Transverse colon (tissue), 4 donors: Measurements from ENCODE around the gene TCEANC. TPM values are rescaled to one million over a fixed set of nuclear protein-coding genes. Genes with fewer than 3 reads are reported as not detected.
"Not testable (repeated sequence)": the region's sequence is repeated elsewhere in the genome, so short reads cannot be mapped to it uniquely, and the experiment has no call there.

Experiments
- DNase-seq: peaks from one replicate; pipeline ENCODE4 v3.0.0-alpha.2; 2019
- H3K27ac ChIP-seq, 4 donors: fragments of 200-600 bp; sonication (generic); 2 replicates each; pipeline ENCODE4 v1.5.1; 2016 to 2018; ENCODE audit warnings: inconsistent platforms in 4 of 4
- H3K27me3 ChIP-seq: fragments of 200-600 bp; sonication (generic); 2 replicates; pipeline ENCODE4 v1.5.1; 2017; ENCODE audit warnings: inconsistent platforms
- H3K36me3 ChIP-seq, 4 donors: fragments of 200-600 bp; sonication (generic); 2 replicates each; pipeline ENCODE4 v1.5.1; 2017 to 2019; ENCODE audit warnings: inconsistent platforms in 4 of 4
- H3K4me1 ChIP-seq, 4 donors: fragments of 200-600 bp; sonication (generic); 2 replicates each; pipeline ENCODE4 v1.5.1; 2017 to 2020; ENCODE audit warnings: inconsistent platforms in 4 of 4
- H3K4me3 ChIP-seq, 4 donors: fragments of 200-600 bp; sonication (generic); 1 replicate in 1 of 4; 2 replicates in 3 of 4; pipeline versions ENCODE4 v1.5.1 to v1.6.1; 2017 to 2019; ENCODE audit warnings: inconsistent platforms in 4 of 4
- H3K9me3 ChIP-seq, 2 donors: fragments of 200-600 bp; sonication (generic); 2 replicates each; pipeline ENCODE4 v1.5.1; 2017 to 2019; ENCODE audit warnings: inconsistent platforms in 2 of 2
- EP300 ChIP-seq: sonication (generic); formaldehyde crosslinking; IDR thresholded peaks from one replicate; pipeline ENCODE4 v1.6.1; 2017; ENCODE audit warnings: antibody characterized with exemption, low read depth
- POLR2A ChIP-seq: fragments of 450-650 bp; IDR thresholded peaks from one replicate; pipeline ENCODE4 v1.6.1; 2016; ENCODE audit warnings: antibody characterized with exemption, mild to moderate bottlenecking, moderate library complexity
- POLR2AphosphoS5 ChIP-seq, 3 donors: sonication (generic); formaldehyde crosslinking; IDR thresholded peaks; one replicate each; pipeline ENCODE4 v1.6.1; 2016; ENCODE audit warnings: antibody characterized with exemption in 3 of 3
- WGBS, 2 donors: methylation state at CpG; one replicate each; pipeline ENCODE4 v1.1.5; 2018; ENCODE audit warnings: low coverage in 1 of 2; 5-methylcytosine and 5-hydroxymethylcytosine counted together
- in situ Hi-C, 4 donors: fragments of 200-750 bp; cut with MboI; loops; one replicate each; pipeline versions ENCODE4 v1.15.0 to v1.15.1; 2017; ENCODE audit warnings: low sequenced_read_pairs in 3 of 4, low pct_ligation_motif_present in 1 of 4, low pct_unique_long_range_greater_than_20kb in 1 of 4
- intact Hi-C: fragments of 100-400 bp; cut with DNase I; formaldehyde crosslinking; loops from one replicate; pipeline ENCODE4 v1.15.1; 2023; ENCODE audit warnings: low total_unique reads
- total RNA-seq, 4 donors: library from RNA; depleted of rRNA; stranded (reverse); fragments of >200 nt; gene quantifications; one replicate each; pipeline ENCODE4 v1.1.0, GENCODE V29; 2016
- TF ChIP-seq, protein P1 (sequence below), 5 experiments: fragments of 200-600 bp in 3 of 5; fragments of 450-650 bp in 2 of 5; sonication (generic) in 3 of 5; IDR thresholded peaks; 1 replicate in 2 of 5; 2 replicates in 3 of 5; pipeline ENCODE4 v1.5.1; 2016 to 2017; ENCODE audit warnings: antibody characterized with exemption in 5 of 5, inconsistent platforms in 3 of 5, mild to moderate bottlenecking in 2 of 5, moderate library complexity in 1 of 5

Gene TCEANC
- total RNA-seq, 4 donors from 2014 or later = 0.20 to 9.1 (median 3.7) TPM

DNA sequence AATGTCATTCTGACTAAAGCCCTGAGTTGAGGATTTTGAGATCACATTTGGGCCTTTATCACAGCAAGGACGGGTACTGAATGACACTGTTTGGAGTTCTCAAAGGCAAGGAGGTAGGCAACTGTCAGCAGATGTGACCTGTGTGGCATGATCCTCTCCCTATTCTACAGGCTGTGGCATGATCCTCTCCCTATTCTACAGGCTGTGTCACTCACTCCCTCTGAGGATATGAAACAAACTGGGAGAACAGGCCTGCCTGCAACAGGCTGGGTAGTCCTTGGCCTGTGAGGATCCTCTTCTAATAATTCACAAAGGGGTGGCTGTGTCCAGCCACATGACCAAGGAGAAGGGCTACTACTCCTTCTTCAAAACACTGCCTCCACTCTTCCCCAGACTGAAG lies 14.9 kb upstream of the TCEANC start:
- no peak for DNase-seq
- Histone ChIP-seq H3K36me3 (no peaks in the 10 kb centered on the region), H3K27me3 (no peaks in the 10 kb centered on the region), H3K4me1 (no peaks in the 10 kb centered on the region), H3K4me3 (no peak overlapping the region), H3K9me3 (no peaks in the 10 kb centered on the region), H3K27ac (no peak overlapping the region)
- TF ChIP-seq POLR2AphosphoS5 (IDR thresholded peaks at IDR 0.05) (no peak), EP300 (no peak), POLR2A (no peak)
- TF ChIP-seq, protein P1, sequence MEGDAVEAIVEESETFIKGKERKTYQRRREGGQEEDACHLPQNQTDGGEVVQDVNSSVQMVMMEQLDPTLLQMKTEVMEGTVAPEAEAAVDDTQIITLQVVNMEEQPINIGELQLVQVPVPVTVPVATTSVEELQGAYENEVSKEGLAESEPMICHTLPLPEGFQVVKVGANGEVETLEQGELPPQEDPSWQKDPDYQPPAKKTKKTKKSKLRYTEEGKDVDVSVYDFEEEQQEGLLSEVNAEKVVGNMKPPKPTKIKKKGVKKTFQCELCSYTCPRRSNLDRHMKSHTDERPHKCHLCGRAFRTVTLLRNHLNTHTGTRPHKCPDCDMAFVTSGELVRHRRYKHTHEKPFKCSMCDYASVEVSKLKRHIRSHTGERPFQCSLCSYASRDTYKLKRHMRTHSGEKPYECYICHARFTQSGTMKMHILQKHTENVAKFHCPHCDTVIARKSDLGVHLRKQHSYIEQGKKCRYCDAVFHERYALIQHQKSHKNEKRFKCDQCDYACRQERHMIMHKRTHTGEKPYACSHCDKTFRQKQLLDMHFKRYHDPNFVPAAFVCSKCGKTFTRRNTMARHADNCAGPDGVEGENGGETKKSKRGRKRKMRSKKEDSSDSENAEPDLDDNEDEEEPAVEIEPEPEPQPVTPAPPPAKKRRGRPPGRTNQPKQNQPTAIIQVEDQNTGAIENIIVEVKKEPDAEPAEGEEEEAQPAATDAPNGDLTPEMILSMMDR (IDR thresholded peaks at IDR 0.05) = no peak
- WGBS, 2 donors = 54% methylated on average over 1 of the region's 1 CpG; no CpG with 5 or more reads in 1 of the 2 donors
- in situ Hi-C loops (loop anchor here in 3 of 4 donors (10.0 to 25.0 kb wide), 2 partner anchors 123 to 126 kb away; no protein-coding TSS in a partner anchor), intact Hi-C loops (no loop called here)

DNA sequence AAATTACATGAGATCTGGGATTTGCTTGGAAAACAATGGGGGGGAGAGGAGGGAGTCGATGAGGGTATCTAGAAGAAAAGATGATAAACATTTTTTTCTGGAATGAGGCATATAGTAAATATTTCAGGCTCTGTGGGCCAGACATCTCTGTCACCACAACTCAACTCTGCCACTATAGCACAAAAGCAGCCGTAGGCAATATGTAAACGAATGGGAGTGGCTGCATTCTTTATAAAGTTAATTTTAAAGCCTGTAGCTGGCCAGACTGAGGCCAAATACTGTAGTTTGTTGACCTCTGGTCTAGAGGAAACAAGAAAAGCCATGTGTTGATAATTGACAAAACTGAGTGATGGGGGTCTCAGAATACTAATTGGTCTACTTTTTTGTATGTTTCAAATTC lies 14.1 kb upstream of the TCEANC start:
- Histone ChIP-seq H3K4me3 (no peak overlapping the region), H3K27me3 (no peaks in the 10 kb centered on the region), H3K36me3 (no peaks in the 10 kb centered on the region), H3K4me1 (no peaks in the 10 kb centered on the region), H3K27ac (no peak overlapping the region), H3K9me3 (no peaks in the 10 kb centered on the region)
- intact Hi-C loops = no loop called here
- TF ChIP-seq EP300 = no peak
- TF ChIP-seq, protein P1 (IDR thresholded peaks at IDR 0.05) = no peak
- TF ChIP-seq POLR2AphosphoS5 (IDR thresholded peaks at IDR 0.05) = no peak
- no peak for TF ChIP-seq POLR2A
- DNase-seq = no peak
- WGBS, 2 donors = 30 to 53% methylated on average over 2 to 3 of the region's 3 CpGs
- in situ Hi-C loops = loop anchor here in 3 of 4 donors (10.0 to 25.0 kb wide), 2 partner anchors 124 to 127 kb away; no protein-coding TSS in a partner anchor

DNA sequence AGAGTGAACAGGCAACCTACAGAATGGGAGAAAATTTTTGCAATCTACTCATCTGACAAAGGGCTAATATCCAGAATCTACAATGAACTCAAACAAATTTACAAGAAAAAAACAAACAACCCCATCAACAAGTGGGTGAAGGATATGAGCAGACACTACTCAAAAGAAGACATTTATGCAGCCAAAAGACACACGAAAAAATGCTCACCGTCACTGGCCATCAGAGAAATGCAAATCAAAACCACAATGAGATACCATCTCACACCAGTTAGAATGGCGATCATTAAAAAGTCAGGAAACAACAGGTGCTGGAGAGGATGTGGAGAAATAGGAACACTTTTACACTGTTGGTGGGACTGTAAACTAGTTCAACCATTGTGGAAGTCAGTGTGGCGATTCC lies 11.3 kb upstream of the TCEANC start:
- in situ Hi-C loops = loop anchor here in 1 of 4 donors (25.0 kb wide), 1 partner anchor 129 kb away; no protein-coding TSS in a partner anchor

DNA sequence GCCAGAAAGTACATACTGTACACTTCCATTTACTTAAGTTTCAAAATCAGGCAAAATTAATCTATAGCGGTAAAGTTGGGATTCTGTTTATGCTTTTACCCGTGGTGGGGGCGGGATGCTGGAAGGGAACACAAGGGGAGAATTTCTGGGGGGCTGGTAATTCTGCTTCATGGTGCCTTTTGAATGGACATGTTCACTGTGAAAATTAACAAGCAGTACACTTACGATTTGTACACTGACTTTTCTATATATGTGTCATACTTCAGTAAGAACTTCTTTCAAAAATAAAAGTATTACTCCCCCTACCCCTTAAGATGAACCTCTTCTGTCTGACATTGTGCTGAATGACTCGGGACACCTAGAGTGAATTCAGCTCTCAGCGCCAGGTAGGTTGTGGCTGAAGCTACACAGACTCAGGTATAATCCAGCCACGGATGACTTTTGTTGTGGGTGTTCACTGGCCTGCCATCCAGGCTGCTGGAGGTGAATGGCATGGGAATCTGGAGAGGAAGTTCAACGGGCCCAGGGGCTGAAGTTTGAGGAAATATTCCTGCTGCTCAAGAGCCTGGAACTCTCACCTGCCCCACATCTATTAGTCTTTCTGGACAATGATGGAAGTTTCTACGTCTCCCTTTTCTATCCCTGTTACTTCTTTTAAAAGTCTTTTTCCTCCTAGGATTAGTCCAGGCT lies 7.3 kb upstream of the TCEANC start:
- H3K27ac ChIP-seq = no peak overlapping the region
- 57 to 100% methylated on average over 2 to 9 of the region's 9 CpGs for WGBS, 2 donors
- intact Hi-C loops = loop anchor here (10.0 kb wide), 1 partner anchor 389 kb away; no protein-coding TSS in a partner anchor
- no peak for DNase-seq
- in situ Hi-C loops = loop anchor here in 1 of 4 donors (25.0 kb wide), 1 partner anchor 133 kb away; no protein-coding TSS in a partner anchor
- H3K9me3 ChIP-seq = no peaks in the 10 kb centered on the region
- H3K27me3 ChIP-seq = no peaks in the 10 kb centered on the region
- no peak for TF ChIP-seq POLR2A
- TF ChIP-seq, protein P1 (IDR thresholded peaks at IDR 0.05) = no peak
- TF ChIP-seq EP300 = no peak
- TF ChIP-seq POLR2AphosphoS5 (IDR thresholded peaks at IDR 0.05) = no peak
- no peaks in the 10 kb centered on the region for H3K36me3 ChIP-seq
- H3K4me1 ChIP-seq = no peaks in the 10 kb centered on the region
- H3K4me3 ChIP-seq = no peak overlapping the region

More for the DNA sequence above, 11.3 kb upstream of the TCEANC start:
- DNase-seq, H3K9me3 ChIP-seq, H3K36me3 ChIP-seq, H3K27ac ChIP-seq, H3K4me1 ChIP-seq, H3K4me3 ChIP-seq, H3K27me3 ChIP-seq: not testable (repeated sequence)
- intact Hi-C loops = loop anchor here (10.0 kb wide), 1 partner anchor 393 kb away; no protein-coding TSS in a partner anchor
- 63% methylated on average over 2 of the region's 4 CpGs; no CpG with 5 or more reads in 1 of the 2 donors for WGBS, 2 donors
